ENCODE results near the gene MTA1.

MTA1 gene

GRCh38 chr14:105376521-105377440 lies 42.8 kb upstream of the MTA1 start:
- TF ChIP-seq GABPA (IDR thresholded peaks at IDR 0.05; ENCODE audit: low read depth), result no peak
- no peaks in the 10 kb centered on the region for H3K27me3 ChIP-seq (ENCODE audit: insufficient read depth, poor library complexity, severe bottlenecking)
- no peak for DNase-seq (ENCODE audit: low read depth in 1 of 2, low spot score in 1 of 2)
- H3K27ac ChIP-seq (replicated peaks), result no peak overlapping the region
- H3K4me3 ChIP-seq (replicated peaks; ENCODE audit: insufficient read depth, low read length), result no peak overlapping the region

- no peak for DNase-seq (ENCODE audit: low read depth in 1 of 2, low spot score in 1 of 2)
- H3K4me3 ChIP-seq (replicated peaks; ENCODE audit: insufficient read depth, low read length), result no peak overlapping the region
- no peaks in the 10 kb centered on the region for H3K27me3 ChIP-seq (ENCODE audit: insufficient read depth, poor library complexity, severe bottlenecking)
- TF ChIP-seq SPI1 (IDR thresholded peaks at IDR 0.05; ENCODE audit: borderline replicate concordance, low read depth) (no peak), POLR2AphosphoS5 (IDR thresholded peaks at IDR 0.05; ENCODE audit: low read depth) (no peak), REST (IDR thresholded peaks at IDR 0.05; ENCODE audit: insufficient replicate concordance, low read depth) (no peak), GABPA (IDR thresholded peaks at IDR 0.05; ENCODE audit: low read depth) (no peak), CTCF (IDR thresholded peaks at IDR 0.05; ENCODE audit: insufficient read depth, low read length) (no peak)
- no peak overlapping the region for H3K27ac ChIP-seq (replicated peaks)
These were observed 42.0 kb upstream of the MTA1 start for GRCh38 chr14:105377555-105378182.

DNA sequence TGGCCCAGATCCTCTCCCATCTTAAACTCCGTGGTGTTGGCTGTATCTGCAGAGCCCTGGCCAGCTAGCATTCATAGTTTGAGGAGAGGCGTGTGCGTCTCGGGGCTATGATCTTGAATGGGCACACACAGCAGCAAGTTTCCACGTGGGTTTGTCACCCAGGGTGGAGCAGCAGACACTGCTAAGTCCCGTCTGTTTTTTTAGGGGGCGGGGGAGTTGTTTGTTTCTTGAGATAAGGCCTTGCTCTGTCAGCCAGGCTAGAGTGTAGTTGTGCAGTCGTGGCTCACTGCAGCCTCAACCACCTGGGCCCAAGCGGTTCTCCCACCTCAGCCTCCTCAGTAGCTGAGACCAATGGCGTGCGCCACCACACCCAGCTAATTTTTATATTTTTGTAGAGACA lies 41.4 kb upstream of the MTA1 start:
- TF ChIP-seq SPI1 (IDR thresholded peaks at IDR 0.05; ENCODE audit: borderline replicate concordance, low read depth) (no peak), REST (IDR thresholded peaks at IDR 0.05; ENCODE audit: insufficient replicate concordance, low read depth) (no peak), GABPA (IDR thresholded peaks at IDR 0.05; ENCODE audit: low read depth) (no peak), POLR2AphosphoS5 (IDR thresholded peaks at IDR 0.05; ENCODE audit: low read depth) (no peak), CTCF (IDR thresholded peaks at IDR 0.05; ENCODE audit: insufficient read depth, low read length) (no peak)
- DNase-seq (ENCODE audit: low read depth in 1 of 2, low spot score in 1 of 2), result no peak
- Histone ChIP-seq H3K27ac (replicated peaks) (no peak overlapping the region), H3K27me3 (ENCODE audit: insufficient read depth, poor library complexity, severe bottlenecking) (no peaks in the 10 kb centered on the region), H3K4me3 (replicated peaks; ENCODE audit: insufficient read depth, low read length) (no peak overlapping the region)

DNA sequence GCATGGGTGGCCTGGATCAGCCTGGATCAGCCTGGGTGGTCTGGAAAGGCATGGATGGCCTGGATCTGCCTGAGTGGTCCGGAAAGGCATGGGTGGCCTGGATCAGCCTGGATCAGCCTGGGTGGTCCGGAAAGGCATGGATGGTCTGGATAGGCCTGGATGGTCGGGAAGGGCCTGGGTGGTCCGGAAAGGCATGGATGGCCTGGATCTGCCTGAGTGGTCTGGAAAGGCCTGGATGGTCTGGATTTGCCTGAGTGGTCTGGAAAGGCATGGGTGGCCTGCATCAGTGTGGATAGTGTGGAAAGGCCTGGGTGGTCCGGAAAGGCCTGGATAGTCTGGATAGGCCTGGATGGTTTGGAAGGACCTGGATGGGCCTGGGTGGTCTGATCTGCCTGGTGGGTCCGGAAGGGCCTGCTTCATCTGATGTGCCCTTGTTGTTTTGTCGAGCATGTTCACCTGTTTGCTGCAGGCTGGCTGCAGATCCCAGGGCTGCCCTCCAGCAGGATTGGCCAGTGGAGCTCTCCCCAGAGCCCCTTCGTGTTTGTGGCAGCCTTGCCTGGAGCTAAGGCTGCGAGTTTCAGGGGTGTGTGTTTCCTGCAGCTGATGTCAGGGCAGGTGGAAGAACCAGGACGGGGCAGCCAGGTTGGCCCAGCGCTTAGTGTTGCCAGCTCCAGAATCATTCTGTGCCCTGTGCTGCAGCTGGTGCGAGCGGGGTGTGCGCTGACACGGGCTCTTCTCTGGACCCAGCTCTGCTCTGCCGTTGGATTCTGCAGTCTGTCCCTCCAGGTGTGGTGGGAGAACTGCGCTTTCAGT lies 40.5 kb upstream of the MTA1 start:
- Histone ChIP-seq H3K4me3 (replicated peaks; ENCODE audit: insufficient read depth, low read length) (no peak overlapping the region), H3K27ac (replicated peaks) (no peak overlapping the region), H3K27me3 (ENCODE audit: insufficient read depth, poor library complexity, severe bottlenecking) (no peaks in the 10 kb centered on the region)
- TF ChIP-seq GABPA (IDR thresholded peaks at IDR 0.05; ENCODE audit: low read depth), result no peak
- no peak for TF ChIP-seq POLR2AphosphoS5 (IDR thresholded peaks at IDR 0.05; ENCODE audit: low read depth)
- no peak for TF ChIP-seq CTCF (IDR thresholded peaks at IDR 0.05; ENCODE audit: insufficient read depth, low read length)
- no peak for TF ChIP-seq REST (IDR thresholded peaks at IDR 0.05; ENCODE audit: insufficient replicate concordance, low read depth)
- no peak for TF ChIP-seq SPI1 (IDR thresholded peaks at IDR 0.05; ENCODE audit: borderline replicate concordance, low read depth)
- DNase-seq (ENCODE audit: low read depth in 1 of 2, low spot score in 1 of 2), result no peak

Measured in HL-60 (cell line).